GM12878 (cell line): ENCODE results near the gene NFE2L3. TPM values are rescaled to one million over a fixed set of nuclear protein-coding genes. Genes with fewer than 3 reads are reported as not detected.

ENCODE experiments used
- ASH2L ChIP-seq: fragments of 300-600, 200-600 bp; sonication (generic); IDR thresholded peaks from 2 replicates; pipeline ENCODE4 v1.6.1; 2017; ENCODE audit warnings: low read depth, mild to moderate bottlenecking, borderline replicate concordance
- BRCA1 ChIP-seq: IDR thresholded peaks from 2 replicates; pipeline ENCODE4 v1.6.1; 2011; ENCODE audit warnings: low read depth, low read length, improper control_type of control experiment
- EP300 ChIP-seq, 2 experiments: fragments of 150-350 bp in 1 of 2; IDR thresholded peaks; 2 replicates each; pipeline ENCODE4 v1.6.1; 2011 to 2012; ENCODE audit warnings: low read depth in 2 of 2, low read length in 2 of 2, borderline replicate concordance in 1 of 2, improper control_type of control experiment in 1 of 2, inconsistent platforms in 1 of 2; ENCODE audit not compliant: control insufficient read depth in 1 of 2
- ETV6 ChIP-seq, 2 experiments: fragments of 450-650 bp in 1 of 2; IDR thresholded peaks in 1 of 2; conservative IDR thresholded peaks in 1 of 2; 2 replicates each; pipeline ENCODE4 v1.6.1; 2014; ENCODE audit warnings: antibody characterized with exemption in 1 of 2, borderline replicate concordance in 1 of 2, low read depth in 1 of 2, mild to moderate bottlenecking in 1 of 2, moderate library complexity in 1 of 2
- GATAD2B ChIP-seq: fragments of 450-650 bp; conservative IDR thresholded peaks from 2 replicates; pipeline ENCODE4 v1.6.1; 2017; ENCODE audit warnings: low read depth, mild to moderate bottlenecking, moderate library complexity
- HDAC2 ChIP-seq: fragments of 200-600 bp; sonication (generic); IDR thresholded peaks from 2 replicates; pipeline ENCODE4 v1.6.1; 2017
- MYB ChIP-seq: fragments of 150-350 bp; IDR thresholded peaks from 2 replicates; pipeline ENCODE4 v1.6.1; 2014; ENCODE audit warnings: mild to moderate bottlenecking, low read depth, low read length, borderline replicate concordance
- PAX8 ChIP-seq: fragments of 450-650 bp; IDR thresholded peaks from 2 replicates; pipeline ENCODE4 v1.6.1; 2017; ENCODE audit warnings: mild to moderate bottlenecking, moderate library complexity
- RELA ChIP-seq: fragments of 450-650 bp; IDR thresholded peaks from 2 replicates; pipeline ENCODE4 v1.8.0; 2014; ENCODE audit warnings: borderline replicate concordance; ENCODE audit not compliant: partially characterized antibody
- RFX5 ChIP-seq: IDR thresholded peaks from 2 replicates; pipeline ENCODE4 v1.6.1; 2011; ENCODE audit warnings: low read depth, low read length, improper control_type of control experiment
- SUZ12 ChIP-seq: fragments of 200-600 bp; sonication (generic); IDR thresholded peaks from one replicate; pipeline ENCODE4 v1.6.1; 2018; ENCODE audit warnings: antibody characterized with exemption, mild to moderate bottlenecking; ENCODE audit not compliant: unreplicated experiment
- TCF12 ChIP-seq: IDR thresholded peaks from 2 replicates; pipeline ENCODE4 v1.6.1; 2011; ENCODE audit warnings: low read depth, mild to moderate bottlenecking, low read length
- ZBTB11 ChIP-seq: fragments of 450-650 bp; formaldehyde crosslinking; IDR thresholded peaks from 2 replicates; pipeline ENCODE4 v1.5.0; 2022; ENCODE audit warnings: mild to moderate bottlenecking, missing genetic modification characterization
- polyA plus RNA-seq, 11 experiments: library from polyadenylated mRNA; depleted of rRNA in 4 of 11; unstranded in 6 of 11; stranded (reverse) in 5 of 11; fragments of >200 nt; fragmentation: Nextera tagmentation in 4 of 11; fragmentation: Illumina TruSeq in 1 of 11; extraction: Ambion mirVana in 4 of 11; extraction: Trizol in 1 of 11; gene quantifications; 1 replicate in 1 of 11; 2 replicates in 10 of 11; pipeline versions ENCODE4 v1.2.1 to v1.2.3, GENCODE V29; 2011 to 2016; ENCODE audit warnings: inconsistent platforms in 2 of 11, missing spikeins in 2 of 11, low read depth in 1 of 11
- total RNA-seq, 4 experiments: library from RNA; depleted of rRNA in 3 of 4; stranded (reverse); fragments of >200 nt in 3 of 4; fragmentation: Illumina TruSeq in 1 of 4; extraction: Trizol in 1 of 4; gene quantifications; 2 replicates each; pipeline versions ENCODE4 v1.2.1 to v1.2.3, GENCODE V29; 2013 to 2021
- TF ChIP-seq, protein P1 (sequence below): IDR thresholded peaks from 2 replicates; pipeline ENCODE4 v1.6.1; 2012; ENCODE audit warnings: improper control_type of control experiment, low read depth, low read length; ENCODE audit not compliant: insufficient replicate concordance
- TF ChIP-seq, protein P2 (sequence below): fragments of 450-650 bp; formaldehyde crosslinking; IDR thresholded peaks from 2 replicates; pipeline ENCODE4 v1.4.0; 2020; ENCODE audit warnings: mild to moderate bottlenecking, moderate library complexity

NFE2L3 gene
- total and polyA plus RNA-seq, 10 of the 15 experiments (the other 5 are each of a cell fraction or from before 2014, with no cell fraction given), result 4.4 to 34.9 (median 13.0) TPM

GRCh38 chr7:26156451-26157420, 4.7 kb downstream of the NFE2L3 start (continued):
- no peak for TF ChIP-seq SUZ12
- TF ChIP-seq, protein P1, sequence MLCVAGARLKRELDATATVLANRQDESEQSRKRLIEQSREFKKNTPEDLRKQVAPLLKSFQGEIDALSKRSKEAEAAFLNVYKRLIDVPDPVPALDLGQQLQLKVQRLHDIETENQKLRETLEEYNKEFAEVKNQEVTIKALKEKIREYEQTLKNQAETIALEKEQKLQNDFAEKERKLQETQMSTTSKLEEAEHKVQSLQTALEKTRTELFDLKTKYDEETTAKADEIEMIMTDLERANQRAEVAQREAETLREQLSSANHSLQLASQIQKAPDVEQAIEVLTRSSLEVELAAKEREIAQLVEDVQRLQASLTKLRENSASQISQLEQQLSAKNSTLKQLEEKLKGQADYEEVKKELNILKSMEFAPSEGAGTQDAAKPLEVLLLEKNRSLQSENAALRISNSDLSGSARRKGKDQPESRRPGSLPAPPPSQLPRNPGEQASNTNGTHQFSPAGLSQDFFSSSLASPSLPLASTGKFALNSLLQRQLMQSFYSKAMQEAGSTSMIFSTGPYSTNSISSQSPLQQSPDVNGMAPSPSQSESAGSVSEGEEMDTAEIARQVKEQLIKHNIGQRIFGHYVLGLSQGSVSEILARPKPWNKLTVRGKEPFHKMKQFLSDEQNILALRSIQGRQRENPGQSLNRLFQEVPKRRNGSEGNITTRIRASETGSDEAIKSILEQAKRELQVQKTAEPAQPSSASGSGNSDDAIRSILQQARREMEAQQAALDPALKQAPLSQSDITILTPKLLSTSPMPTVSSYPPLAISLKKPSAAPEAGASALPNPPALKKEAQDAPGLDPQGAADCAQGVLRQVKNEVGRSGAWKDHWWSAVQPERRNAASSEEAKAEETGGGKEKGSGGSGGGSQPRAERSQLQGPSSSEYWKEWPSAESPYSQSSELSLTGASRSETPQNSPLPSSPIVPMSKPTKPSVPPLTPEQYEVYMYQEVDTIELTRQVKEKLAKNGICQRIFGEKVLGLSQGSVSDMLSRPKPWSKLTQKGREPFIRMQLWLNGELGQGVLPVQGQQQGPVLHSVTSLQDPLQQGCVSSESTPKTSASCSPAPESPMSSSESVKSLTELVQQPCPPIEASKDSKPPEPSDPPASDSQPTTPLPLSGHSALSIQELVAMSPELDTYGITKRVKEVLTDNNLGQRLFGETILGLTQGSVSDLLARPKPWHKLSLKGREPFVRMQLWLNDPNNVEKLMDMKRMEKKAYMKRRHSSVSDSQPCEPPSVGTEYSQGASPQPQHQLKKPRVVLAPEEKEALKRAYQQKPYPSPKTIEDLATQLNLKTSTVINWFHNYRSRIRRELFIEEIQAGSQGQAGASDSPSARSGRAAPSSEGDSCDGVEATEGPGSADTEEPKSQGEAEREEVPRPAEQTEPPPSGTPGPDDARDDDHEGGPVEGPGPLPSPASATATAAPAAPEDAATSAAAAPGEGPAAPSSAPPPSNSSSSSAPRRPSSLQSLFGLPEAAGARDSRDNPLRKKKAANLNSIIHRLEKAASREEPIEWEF, result no peak
- TF ChIP-seq, protein P2, sequence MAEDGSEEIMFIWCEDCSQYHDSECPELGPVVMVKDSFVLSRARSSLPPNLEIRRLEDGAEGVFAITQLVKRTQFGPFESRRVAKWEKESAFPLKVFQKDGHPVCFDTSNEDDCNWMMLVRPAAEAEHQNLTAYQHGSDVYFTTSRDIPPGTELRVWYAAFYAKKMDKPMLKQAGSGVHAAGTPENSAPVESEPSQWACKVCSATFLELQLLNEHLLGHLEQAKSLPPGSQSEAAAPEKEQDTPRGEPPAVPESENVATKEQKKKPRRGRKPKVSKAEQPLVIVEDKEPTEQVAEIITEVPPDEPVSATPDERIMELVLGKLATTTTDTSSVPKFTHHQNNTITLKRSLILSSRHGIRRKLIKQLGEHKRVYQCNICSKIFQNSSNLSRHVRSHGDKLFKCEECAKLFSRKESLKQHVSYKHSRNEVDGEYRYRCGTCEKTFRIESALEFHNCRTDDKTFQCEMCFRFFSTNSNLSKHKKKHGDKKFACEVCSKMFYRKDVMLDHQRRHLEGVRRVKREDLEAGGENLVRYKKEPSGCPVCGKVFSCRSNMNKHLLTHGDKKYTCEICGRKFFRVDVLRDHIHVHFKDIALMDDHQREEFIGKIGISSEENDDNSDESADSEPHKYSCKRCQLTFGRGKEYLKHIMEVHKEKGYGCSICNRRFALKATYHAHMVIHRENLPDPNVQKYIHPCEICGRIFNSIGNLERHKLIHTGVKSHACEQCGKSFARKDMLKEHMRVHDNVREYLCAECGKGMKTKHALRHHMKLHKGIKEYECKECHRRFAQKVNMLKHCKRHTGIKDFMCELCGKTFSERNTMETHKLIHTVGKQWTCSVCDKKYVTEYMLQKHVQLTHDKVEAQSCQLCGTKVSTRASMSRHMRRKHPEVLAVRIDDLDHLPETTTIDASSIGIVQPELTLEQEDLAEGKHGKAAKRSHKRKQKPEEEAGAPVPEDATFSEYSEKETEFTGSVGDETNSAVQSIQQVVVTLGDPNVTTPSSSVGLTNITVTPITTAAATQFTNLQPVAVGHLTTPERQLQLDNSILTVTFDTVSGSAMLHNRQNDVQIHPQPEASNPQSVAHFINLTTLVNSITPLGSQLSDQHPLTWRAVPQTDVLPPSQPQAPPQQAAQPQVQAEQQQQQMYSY (CRISPR knock-in tag), result no peak
- no peak for TF ChIP-seq PAX8
- no peak for TF ChIP-seq ASH2L
- TF ChIP-seq RFX5, result no peak
- TF ChIP-seq TCF12, result peak; percentile 39; the same call in 1 of the 2 replicates
- no peak; a peak in 1 of 4 replicates for TF ChIP-seq ETV6 (conservative IDR thresholded peaks at IDR 0.05 in 1 of 2, IDR thresholded peaks at IDR 0.05 in 1 of 2; ENCODE audit: borderline replicate concordance in 1 of 2, low read depth in 1 of 2)
- TF ChIP-seq EP300 (IDR thresholded peaks at IDR 0.05; ENCODE audit: borderline replicate concordance in 1 of 2, control insufficient read depth in 1 of 2, low read depth in 2 of 2, low read length in 2 of 2), result peak; percentile 80 to 81; a peak in 3 of 4 replicates
- no peak for TF ChIP-seq BRCA1
- TF ChIP-seq GATAD2B, result peak; percentile 63; the same call in 1 of the 2 replicates
- TF ChIP-seq RELA, result peak; percentile 93
- no peak for TF ChIP-seq HDAC2
- TF ChIP-seq ZBTB11, result no peak
- 0 out of 2 replicates have a peak, but pooled peaks have one; percentile 62 for TF ChIP-seq MYB
